Measurements from ENCODE around the gene PRDX6.
"Not testable (repeated sequence)": the region's sequence is repeated elsewhere in the genome, so short reads cannot be mapped to it uniquely, and the experiment has no call there.

Gene PRDX6

GRCh38 chr1:173488001-173488400, 10.9 kb downstream of the PRDX6 start:
- no peak overlapping the region for H3K4me3 ChIP-seq (ENCODE audit: low read length)
- H3K4me1 ChIP-seq (ENCODE audit: control insufficient read depth, insufficient read depth, low read length), result no peaks in the 10 kb centered on the region
- H3K9me3 ChIP-seq (ENCODE audit: control insufficient read depth, low read length), result no peaks in the 10 kb centered on the region
- H3K9ac ChIP-seq (ENCODE audit: low read length), result no peak overlapping the region
- H3K36me3 ChIP-seq (ENCODE audit: control insufficient read depth, insufficient read depth, low read length), result peaks cover 12% of the 10 kb centered on the region
- no peaks in the 10 kb centered on the region for H3K27me3 ChIP-seq (ENCODE audit: control insufficient read depth, insufficient read depth, low read length)

- H3K27me3 ChIP-seq (ENCODE audit: control insufficient read depth, insufficient read depth, low read length), result no peaks in the 10 kb centered on the region
- no peak overlapping the region for H3K4me3 ChIP-seq (ENCODE audit: low read length)
- H3K36me3 ChIP-seq (ENCODE audit: control insufficient read depth, insufficient read depth, low read length), result peaks cover 12% of the 10 kb centered on the region
- no peaks in the 10 kb centered on the region for H3K4me1 ChIP-seq (ENCODE audit: control insufficient read depth, insufficient read depth, low read length)
- no peaks in the 10 kb centered on the region for H3K9me3 ChIP-seq (ENCODE audit: control insufficient read depth, low read length)
- no peak overlapping the region for H3K9ac ChIP-seq (ENCODE audit: low read length)
Measured at GRCh38 chr1:173489149-173489600, 12.0 kb downstream of the PRDX6 start.

DNA sequence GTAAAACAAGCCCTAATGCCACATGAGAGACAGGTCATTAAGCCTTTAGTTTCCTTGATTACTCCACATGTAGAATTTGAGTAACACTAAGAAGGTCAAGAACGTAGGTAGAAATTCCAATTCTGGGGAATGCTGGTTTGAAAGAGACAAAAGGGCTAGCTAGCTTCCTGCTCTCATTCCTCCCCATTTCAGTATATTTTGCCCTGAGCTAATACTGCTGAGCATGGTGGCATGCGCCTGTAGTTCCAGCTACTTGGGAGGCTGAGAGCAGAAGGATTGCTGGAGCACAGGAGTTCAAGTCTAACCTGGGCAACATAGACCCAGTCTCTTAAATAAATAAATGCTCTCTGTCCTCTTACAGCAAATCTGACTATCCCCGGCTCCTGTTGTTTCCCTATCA, 12.8 kb downstream of the PRDX6 start:
- no peak overlapping the region for H3K4me3 ChIP-seq (ENCODE audit: low read length)
- peaks cover 8% of the 10 kb centered on the region for H3K36me3 ChIP-seq (ENCODE audit: control insufficient read depth, insufficient read depth, low read length)
- no peaks in the 10 kb centered on the region for H3K9me3 ChIP-seq (ENCODE audit: control insufficient read depth, low read length)
- H3K4me1 ChIP-seq (ENCODE audit: control insufficient read depth, insufficient read depth, low read length), result no peaks in the 10 kb centered on the region
- H3K27me3 ChIP-seq (ENCODE audit: control insufficient read depth, insufficient read depth, low read length), result no peaks in the 10 kb centered on the region
- H3K9ac ChIP-seq (ENCODE audit: low read length), result no peak overlapping the region

DNA sequence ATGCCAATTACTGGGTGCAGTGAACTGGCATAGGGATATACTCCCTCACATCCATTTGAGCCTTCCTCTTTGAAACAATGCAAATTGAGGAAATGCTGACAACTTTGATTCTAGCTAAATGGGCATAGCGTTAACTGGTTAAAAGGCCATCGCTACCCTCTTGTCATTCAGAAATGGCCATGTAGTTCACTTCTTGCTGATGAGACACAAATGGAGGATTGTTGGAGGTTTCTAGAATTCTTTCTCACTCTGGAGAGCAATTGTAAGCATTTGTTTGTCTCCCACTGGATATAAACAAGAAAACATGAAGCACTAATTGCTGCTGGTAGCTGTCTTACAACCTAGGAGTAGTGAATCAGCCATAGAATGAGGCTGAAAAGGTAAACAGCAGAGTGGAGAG, 14.4 kb downstream of the PRDX6 start:
- H3K4me3 ChIP-seq (ENCODE audit: low read length), result no peak overlapping the region
- H3K27me3 ChIP-seq (ENCODE audit: control insufficient read depth, insufficient read depth, low read length), result no peaks in the 10 kb centered on the region
- H3K4me1 ChIP-seq (ENCODE audit: control insufficient read depth, insufficient read depth, low read length), result no peaks in the 10 kb centered on the region
- H3K9me3 ChIP-seq (ENCODE audit: control insufficient read depth, low read length), result no peaks in the 10 kb centered on the region
- H3K36me3 ChIP-seq (ENCODE audit: control insufficient read depth, insufficient read depth, low read length), result peaks cover 8% of the 10 kb centered on the region
- no peak overlapping the region for H3K9ac ChIP-seq (ENCODE audit: low read length)

- not testable (repeated sequence) for H3K4me3 ChIP-seq (ENCODE audit: low read length); H3K4me1 ChIP-seq (ENCODE audit: control insufficient read depth, insufficient read depth, low read length); H3K9me3 ChIP-seq (ENCODE audit: control insufficient read depth, low read length); H3K9ac ChIP-seq (ENCODE audit: low read length); H3K36me3 ChIP-seq (ENCODE audit: control insufficient read depth, insufficient read depth, low read length); H3K27me3 ChIP-seq (ENCODE audit: control insufficient read depth, insufficient read depth, low read length)
Measured at GRCh38 chr1:173493125-173493524, 16.0 kb downstream of the PRDX6 start.

GRCh38 chr1:173495609-173496267, 18.6 kb downstream of the PRDX6 start:
- no peaks in the 10 kb centered on the region for H3K27me3 ChIP-seq (ENCODE audit: control insufficient read depth, insufficient read depth, low read length)
- no peaks in the 10 kb centered on the region for H3K4me1 ChIP-seq (ENCODE audit: control insufficient read depth, insufficient read depth, low read length)
- no peak overlapping the region for H3K9ac ChIP-seq (ENCODE audit: low read length)
- H3K36me3 ChIP-seq (ENCODE audit: control insufficient read depth, insufficient read depth, low read length), result no peaks in the 10 kb centered on the region
- no peak overlapping the region for H3K4me3 ChIP-seq (ENCODE audit: low read length)
- H3K9me3 ChIP-seq (ENCODE audit: control insufficient read depth, low read length), result no peaks in the 10 kb centered on the region

DNA sequence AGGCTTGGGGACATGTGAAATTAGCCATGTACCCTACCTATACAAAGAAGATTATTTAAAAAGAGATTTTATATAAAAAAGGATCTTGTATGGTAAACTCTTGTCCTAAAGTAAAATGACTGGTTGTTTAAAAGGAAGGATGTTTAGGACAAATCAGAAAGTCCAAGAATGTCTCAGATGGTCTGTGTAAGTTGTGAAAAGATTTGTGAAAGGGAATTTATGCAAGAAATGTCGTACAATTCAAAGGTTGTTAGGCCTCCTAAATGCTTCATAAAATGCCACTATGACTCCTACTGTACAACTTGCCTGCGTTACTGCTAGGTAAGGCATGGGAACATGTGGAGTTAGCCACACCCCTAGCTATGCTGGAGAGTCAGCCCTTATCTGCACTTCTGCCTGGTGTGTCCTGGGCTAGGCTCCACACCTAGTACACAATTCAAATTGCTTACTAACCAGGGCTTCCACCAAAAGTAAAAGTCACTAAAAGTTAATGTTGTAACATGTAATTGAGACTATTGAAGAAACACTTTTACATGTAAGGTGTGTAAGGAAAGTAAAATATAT, 19.7 kb downstream of the PRDX6 start:
- Histone ChIP-seq H3K36me3 (ENCODE audit: control insufficient read depth, insufficient read depth, low read length) (no peaks in the 10 kb centered on the region), H3K27me3 (ENCODE audit: control insufficient read depth, insufficient read depth, low read length) (no peaks in the 10 kb centered on the region), H3K4me1 (ENCODE audit: control insufficient read depth, insufficient read depth, low read length) (peaks cover 3% of the 10 kb centered on the region), H3K9ac (ENCODE audit: low read length) (no peak overlapping the region), H3K4me3 (ENCODE audit: low read length) (no peak overlapping the region), H3K9me3 (ENCODE audit: control insufficient read depth, low read length) (no peaks in the 10 kb centered on the region)

GRCh38 chr1:173499729-173500128, 22.6 kb downstream of the PRDX6 start:
- H3K4me3 ChIP-seq (ENCODE audit: low read length), result no peak overlapping the region
- no peaks in the 10 kb centered on the region for H3K27me3 ChIP-seq (ENCODE audit: control insufficient read depth, insufficient read depth, low read length)
- H3K9me3 ChIP-seq (ENCODE audit: control insufficient read depth, low read length), result no peaks in the 10 kb centered on the region
- H3K36me3 ChIP-seq (ENCODE audit: control insufficient read depth, insufficient read depth, low read length), result no peaks in the 10 kb centered on the region
- no peak overlapping the region for H3K9ac ChIP-seq (ENCODE audit: low read length)
- H3K4me1 ChIP-seq (ENCODE audit: control insufficient read depth, insufficient read depth, low read length), result peaks cover 23% of the 10 kb centered on the region

DNA sequence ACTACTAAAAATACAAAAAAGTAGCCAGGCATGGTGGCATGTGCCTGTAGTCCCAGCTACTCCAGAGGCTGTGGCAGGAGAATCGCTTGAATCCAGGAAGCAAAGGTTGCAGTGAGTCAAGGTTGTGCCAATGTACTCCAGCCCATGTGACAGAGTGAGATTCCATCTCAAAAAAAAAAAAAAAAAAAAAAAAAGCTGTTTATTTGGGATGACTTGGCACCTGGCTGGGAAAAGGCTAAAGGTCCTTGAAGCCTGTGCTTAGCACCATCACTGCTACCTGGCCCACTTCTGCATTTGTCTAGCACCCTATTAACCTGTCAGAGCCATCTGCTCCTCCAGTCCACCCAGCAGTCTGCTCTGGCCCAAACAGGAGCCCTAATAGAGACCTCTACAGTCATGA, 25.0 kb downstream of the PRDX6 start:
- no peaks in the 10 kb centered on the region for H3K36me3 ChIP-seq (ENCODE audit: control insufficient read depth, insufficient read depth, low read length)
- H3K27me3 ChIP-seq (ENCODE audit: control insufficient read depth, insufficient read depth, low read length), result no peaks in the 10 kb centered on the region
- no peak overlapping the region for H3K9ac ChIP-seq (ENCODE audit: low read length)
- no peak overlapping the region for H3K4me3 ChIP-seq (ENCODE audit: low read length)
- H3K4me1 ChIP-seq (ENCODE audit: control insufficient read depth, insufficient read depth, low read length), result peaks cover 38% of the 10 kb centered on the region
- H3K9me3 ChIP-seq (ENCODE audit: control insufficient read depth, low read length), result no peaks in the 10 kb centered on the region

DNA sequence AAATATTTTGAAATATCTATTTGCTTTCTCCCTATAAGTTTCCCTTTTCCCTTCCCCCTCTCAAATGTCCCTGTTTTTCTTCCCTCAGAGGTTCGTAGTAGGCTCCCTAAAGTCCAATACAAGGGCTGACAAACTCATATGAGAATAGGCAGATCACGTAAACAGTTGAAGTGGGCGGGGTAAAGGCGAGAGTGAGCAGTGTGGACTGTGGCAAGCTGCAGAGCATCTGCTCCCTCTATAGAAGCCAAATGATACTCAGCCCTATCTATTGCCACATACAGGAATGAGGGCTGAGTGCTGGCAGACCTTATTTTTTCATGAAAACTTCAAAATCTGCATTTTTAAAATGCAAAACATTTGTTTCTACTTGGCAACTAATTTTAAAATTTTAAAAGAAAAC, 26.3 kb downstream of the PRDX6 start:
- no peak overlapping the region for H3K9ac ChIP-seq (ENCODE audit: low read length)
- no peaks in the 10 kb centered on the region for H3K27me3 ChIP-seq (ENCODE audit: control insufficient read depth, insufficient read depth, low read length)
- no peaks in the 10 kb centered on the region for H3K9me3 ChIP-seq (ENCODE audit: control insufficient read depth, low read length)
- peaks cover 45% of the 10 kb centered on the region for H3K4me1 ChIP-seq (ENCODE audit: control insufficient read depth, insufficient read depth, low read length)
- no peak overlapping the region for H3K4me3 ChIP-seq (ENCODE audit: low read length)
- no peaks in the 10 kb centered on the region for H3K36me3 ChIP-seq (ENCODE audit: control insufficient read depth, insufficient read depth, low read length)

DNA sequence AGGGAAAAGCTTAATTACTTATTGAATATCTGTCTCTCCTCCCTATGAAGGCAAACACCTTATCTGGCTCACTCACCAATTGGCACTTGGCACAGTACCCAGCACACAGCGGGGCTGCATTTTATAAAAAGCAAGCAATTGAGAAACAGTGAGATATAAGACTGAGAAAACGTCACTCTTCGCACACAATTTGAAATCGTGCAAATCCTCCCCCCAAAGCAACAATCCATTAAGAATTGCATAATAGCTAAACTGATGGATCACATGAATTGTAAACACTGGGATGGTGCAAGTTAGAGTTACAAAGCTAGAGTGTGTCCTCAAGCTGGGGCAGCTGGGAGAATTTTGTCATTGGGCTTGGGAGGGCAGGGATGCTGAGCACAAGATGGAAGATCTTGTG, 27.1 kb downstream of the PRDX6 start:
- Histone ChIP-seq H3K27me3 (ENCODE audit: control insufficient read depth, insufficient read depth, low read length) (no peaks in the 10 kb centered on the region), H3K4me3 (ENCODE audit: low read length) (no peak overlapping the region), H3K4me1 (ENCODE audit: control insufficient read depth, insufficient read depth, low read length) (peaks cover 45% of the 10 kb centered on the region), H3K36me3 (ENCODE audit: control insufficient read depth, insufficient read depth, low read length) (no peaks in the 10 kb centered on the region), H3K9me3 (ENCODE audit: control insufficient read depth, low read length) (no peaks in the 10 kb centered on the region), H3K9ac (ENCODE audit: low read length) (no peak overlapping the region)

GRCh38 chr1:173505391-173505790, 28.3 kb downstream of the PRDX6 start:
- Histone ChIP-seq H3K4me1 (ENCODE audit: control insufficient read depth, insufficient read depth, low read length) (peaks cover 45% of the 10 kb centered on the region), H3K36me3 (ENCODE audit: control insufficient read depth, insufficient read depth, low read length) (no peaks in the 10 kb centered on the region), H3K4me3 (ENCODE audit: low read length) (no peak overlapping the region), H3K9ac (ENCODE audit: low read length) (no peak overlapping the region), H3K27me3 (ENCODE audit: control insufficient read depth, insufficient read depth, low read length) (no peaks in the 10 kb centered on the region), H3K9me3 (ENCODE audit: control insufficient read depth, low read length) (no peaks in the 10 kb centered on the region)

DNA sequence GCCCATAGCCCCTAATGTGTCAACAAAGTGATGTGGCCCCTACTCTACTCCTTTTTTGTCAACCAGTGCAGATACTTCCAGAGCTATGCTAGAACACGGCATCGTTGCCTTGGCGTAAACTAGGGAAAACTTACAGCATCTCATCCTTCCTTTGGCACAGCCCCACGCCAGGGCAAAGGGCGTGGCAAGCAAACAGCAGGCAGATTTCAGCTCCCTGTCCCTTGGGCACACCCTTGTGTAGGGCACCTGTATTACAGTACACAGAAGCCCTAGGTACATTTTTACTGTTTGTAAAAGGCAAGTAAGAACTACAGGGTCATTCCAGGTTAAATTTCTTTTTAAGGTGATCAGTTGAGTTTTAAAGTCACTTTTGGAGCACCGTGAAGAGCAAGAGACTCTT, 29.3 kb downstream of the PRDX6 start:
- H3K27me3 ChIP-seq (ENCODE audit: control insufficient read depth, insufficient read depth, low read length), result no peaks in the 10 kb centered on the region
- H3K36me3 ChIP-seq (ENCODE audit: control insufficient read depth, insufficient read depth, low read length), result no peaks in the 10 kb centered on the region
- H3K9ac ChIP-seq (ENCODE audit: low read length), result no peak overlapping the region
- peaks cover 45% of the 10 kb centered on the region for H3K4me1 ChIP-seq (ENCODE audit: control insufficient read depth, insufficient read depth, low read length)
- H3K4me3 ChIP-seq (ENCODE audit: low read length), result no peak overlapping the region
- H3K9me3 ChIP-seq (ENCODE audit: control insufficient read depth, low read length), result no peaks in the 10 kb centered on the region

Measured in mucosa of stomach (tissue), 1 donor.